ENCODE data around the gene COL13A1. TPM values are rescaled to one million over a fixed set of nuclear protein-coding genes. Genes with fewer than 3 reads are reported as not detected.

The COL13A1 gene
- total RNA-seq, 1 donor from 2014 or later = 29.2 TPM

GRCh38 chr10:69851306-69851705, 49.6 kb downstream of the COL13A1 start:
- no peak overlapping the region for H3K27ac Mint-ChIP-seq (ENCODE audit: unreplicated experiment)
- H3K36me3 Mint-ChIP-seq (ENCODE audit: unreplicated experiment) = no peaks in the 10 kb centered on the region
- H3K9me3 Mint-ChIP-seq (ENCODE audit: unreplicated experiment) = no peaks in the 10 kb centered on the region
- TF ChIP-seq CTCF (IDR thresholded peaks at IDR 0.05) = no peak
- H3K27me3 Mint-ChIP-seq (ENCODE audit: unreplicated experiment) = no peaks in the 10 kb centered on the region
- H3K4me3 Mint-ChIP-seq (ENCODE audit: unreplicated experiment) = no peak overlapping the region
- no peak for DNase-seq (ENCODE audit: extremely low spot score, unreplicated experiment)
- peaks cover 45% of the 10 kb centered on the region for H3K4me1 Mint-ChIP-seq (ENCODE audit: unreplicated experiment)

- Mint-ChIP-seq H3K4me3 (ENCODE audit: unreplicated experiment) (no peak overlapping the region), H3K36me3 (ENCODE audit: unreplicated experiment) (no peaks in the 10 kb centered on the region), H3K4me1 (ENCODE audit: unreplicated experiment) (peaks cover 29% of the 10 kb centered on the region), H3K27ac (ENCODE audit: unreplicated experiment) (no peak overlapping the region), H3K9me3 (ENCODE audit: unreplicated experiment) (no peaks in the 10 kb centered on the region), H3K27me3 (ENCODE audit: unreplicated experiment) (no peaks in the 10 kb centered on the region)
- no peak for TF ChIP-seq CTCF (IDR thresholded peaks at IDR 0.05)
- no peak for DNase-seq (ENCODE audit: extremely low spot score, unreplicated experiment)
Observed at GRCh38 chr10:69853064-69853463, 51.4 kb downstream of the COL13A1 start.

GRCh38 chr10:69854511-69855345, 53.0 kb downstream of the COL13A1 start:
- no peaks in the 10 kb centered on the region for H3K9me3 Mint-ChIP-seq (ENCODE audit: unreplicated experiment)
- TF ChIP-seq CTCF (IDR thresholded peaks at IDR 0.05) = no peak
- H3K4me3 Mint-ChIP-seq (ENCODE audit: unreplicated experiment) = no peak overlapping the region
- DNase-seq (ENCODE audit: extremely low spot score, unreplicated experiment) = no peak
- no peaks in the 10 kb centered on the region for H3K36me3 Mint-ChIP-seq (ENCODE audit: unreplicated experiment)
- no peaks in the 10 kb centered on the region for H3K27me3 Mint-ChIP-seq (ENCODE audit: unreplicated experiment)
- peaks cover 22% of the 10 kb centered on the region for H3K4me1 Mint-ChIP-seq (ENCODE audit: unreplicated experiment)
- H3K27ac Mint-ChIP-seq (ENCODE audit: unreplicated experiment) = no peak overlapping the region

- H3K4me1 Mint-ChIP-seq (ENCODE audit: unreplicated experiment) = peaks cover 19% of the 10 kb centered on the region
- H3K36me3 Mint-ChIP-seq (ENCODE audit: unreplicated experiment) = no peaks in the 10 kb centered on the region
- no peaks in the 10 kb centered on the region for H3K27me3 Mint-ChIP-seq (ENCODE audit: unreplicated experiment)
- H3K9me3 Mint-ChIP-seq (ENCODE audit: unreplicated experiment) = no peaks in the 10 kb centered on the region
- no peak overlapping the region for H3K27ac Mint-ChIP-seq (ENCODE audit: unreplicated experiment)
- no peak overlapping the region for H3K4me3 Mint-ChIP-seq (ENCODE audit: unreplicated experiment)
- no peak for TF ChIP-seq CTCF (IDR thresholded peaks at IDR 0.05)
- DNase-seq (ENCODE audit: extremely low spot score, unreplicated experiment) = no peak
Observed at GRCh38 chr10:69855346-69856111, 53.8 kb downstream of the COL13A1 start.

GRCh38 chr10:69856601-69857166, 55.0 kb downstream of the COL13A1 start:
- Mint-ChIP-seq H3K4me1 (ENCODE audit: unreplicated experiment) (peaks cover 19% of the 10 kb centered on the region), H3K27me3 (ENCODE audit: unreplicated experiment) (no peaks in the 10 kb centered on the region), H3K4me3 (ENCODE audit: unreplicated experiment) (no peak overlapping the region), H3K27ac (ENCODE audit: unreplicated experiment) (no peak overlapping the region), H3K36me3 (ENCODE audit: unreplicated experiment) (no peaks in the 10 kb centered on the region), H3K9me3 (ENCODE audit: unreplicated experiment) (no peaks in the 10 kb centered on the region)
- no peak for TF ChIP-seq CTCF (IDR thresholded peaks at IDR 0.05)
- DNase-seq (ENCODE audit: extremely low spot score, unreplicated experiment) = no peak

All from osteocyte (in vitro differentiated cells).